Measurements from ENCODE around the gene KIF26B.

DNA sequence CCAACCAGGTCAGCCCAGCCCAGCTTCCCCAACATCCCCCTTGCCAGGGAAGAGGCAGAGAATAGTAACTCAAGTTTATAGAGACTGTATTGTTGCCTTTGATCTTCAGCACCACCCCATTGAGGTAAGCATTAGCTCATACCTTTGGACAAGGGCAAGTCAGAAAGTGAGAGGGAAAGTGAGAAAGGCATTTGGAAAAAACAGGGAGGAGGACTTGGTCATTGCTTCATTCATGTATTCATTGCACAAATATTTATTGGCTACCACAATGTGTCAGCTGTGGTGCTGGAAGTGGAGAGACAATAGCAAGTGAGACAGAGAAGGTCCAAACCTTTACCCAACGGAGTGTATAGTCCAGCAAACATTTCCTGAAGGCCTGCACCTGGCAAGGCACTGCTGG lies 561.2 kb downstream of the KIF26B start:
- TF ChIP-seq, protein P1, sequence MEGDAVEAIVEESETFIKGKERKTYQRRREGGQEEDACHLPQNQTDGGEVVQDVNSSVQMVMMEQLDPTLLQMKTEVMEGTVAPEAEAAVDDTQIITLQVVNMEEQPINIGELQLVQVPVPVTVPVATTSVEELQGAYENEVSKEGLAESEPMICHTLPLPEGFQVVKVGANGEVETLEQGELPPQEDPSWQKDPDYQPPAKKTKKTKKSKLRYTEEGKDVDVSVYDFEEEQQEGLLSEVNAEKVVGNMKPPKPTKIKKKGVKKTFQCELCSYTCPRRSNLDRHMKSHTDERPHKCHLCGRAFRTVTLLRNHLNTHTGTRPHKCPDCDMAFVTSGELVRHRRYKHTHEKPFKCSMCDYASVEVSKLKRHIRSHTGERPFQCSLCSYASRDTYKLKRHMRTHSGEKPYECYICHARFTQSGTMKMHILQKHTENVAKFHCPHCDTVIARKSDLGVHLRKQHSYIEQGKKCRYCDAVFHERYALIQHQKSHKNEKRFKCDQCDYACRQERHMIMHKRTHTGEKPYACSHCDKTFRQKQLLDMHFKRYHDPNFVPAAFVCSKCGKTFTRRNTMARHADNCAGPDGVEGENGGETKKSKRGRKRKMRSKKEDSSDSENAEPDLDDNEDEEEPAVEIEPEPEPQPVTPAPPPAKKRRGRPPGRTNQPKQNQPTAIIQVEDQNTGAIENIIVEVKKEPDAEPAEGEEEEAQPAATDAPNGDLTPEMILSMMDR (IDR thresholded peaks at IDR 0.05; ENCODE audit: poor library complexity, severe bottlenecking): no peak
- no peak for TF ChIP-seq POLR2AphosphoS5 (IDR thresholded peaks at IDR 0.05)

Data from neural cell (in vitro differentiated cells).